Effector CD4-positive, alpha-beta T cell (primary cell): Measurements from ENCODE around the gene AGFG1.
"Not testable (repeated sequence)": the region's sequence is repeated elsewhere in the genome, so short reads cannot be mapped to it uniquely, and the experiment has no call there.

Experiments used
- DNase-seq: peaks from one replicate; pipeline ENCODE4 v3.0.0-alpha.2; 2020

The AGFG1 gene

GRCh38 chr2:227499627-227500300, 27.8 kb downstream of the AGFG1 start:
- no peak for DNase-seq

- no peak for DNase-seq
Observed at GRCh38 chr2:227500301-227500630, 28.3 kb downstream of the AGFG1 start.

- DNase-seq = no peak
Observed at GRCh38 chr2:227503433-227504406, 31.8 kb downstream of the AGFG1 start.

GRCh38 chr2:227504700-227505099, 32.7 kb downstream of the AGFG1 start:
- no peak for DNase-seq

- no peak for DNase-seq
Observed at GRCh38 chr2:227506456-227506855, 34.5 kb downstream of the AGFG1 start.

GRCh38 chr2:227507963-227508362, 36.0 kb downstream of the AGFG1 start:
- DNase-seq = no peak

DNA sequence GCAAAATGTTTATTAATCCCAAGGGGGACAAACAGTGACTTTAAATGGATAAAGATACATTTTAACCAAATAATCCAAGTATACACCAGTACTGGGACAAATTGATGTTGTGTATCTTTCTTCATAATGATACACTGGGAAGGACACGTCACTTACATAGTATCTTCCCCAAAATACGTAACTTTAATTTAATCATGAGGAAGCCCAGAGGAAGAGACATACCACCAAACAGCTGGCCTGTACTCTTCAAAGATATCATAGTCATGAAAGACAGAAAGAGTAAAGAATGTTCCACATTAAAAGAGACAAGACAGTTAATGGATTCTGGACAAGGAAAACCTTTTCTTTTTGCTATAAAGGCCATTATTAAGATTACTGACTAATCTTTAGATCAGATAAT, 37.1 kb downstream of the AGFG1 start:
- no peak for DNase-seq

DNA sequence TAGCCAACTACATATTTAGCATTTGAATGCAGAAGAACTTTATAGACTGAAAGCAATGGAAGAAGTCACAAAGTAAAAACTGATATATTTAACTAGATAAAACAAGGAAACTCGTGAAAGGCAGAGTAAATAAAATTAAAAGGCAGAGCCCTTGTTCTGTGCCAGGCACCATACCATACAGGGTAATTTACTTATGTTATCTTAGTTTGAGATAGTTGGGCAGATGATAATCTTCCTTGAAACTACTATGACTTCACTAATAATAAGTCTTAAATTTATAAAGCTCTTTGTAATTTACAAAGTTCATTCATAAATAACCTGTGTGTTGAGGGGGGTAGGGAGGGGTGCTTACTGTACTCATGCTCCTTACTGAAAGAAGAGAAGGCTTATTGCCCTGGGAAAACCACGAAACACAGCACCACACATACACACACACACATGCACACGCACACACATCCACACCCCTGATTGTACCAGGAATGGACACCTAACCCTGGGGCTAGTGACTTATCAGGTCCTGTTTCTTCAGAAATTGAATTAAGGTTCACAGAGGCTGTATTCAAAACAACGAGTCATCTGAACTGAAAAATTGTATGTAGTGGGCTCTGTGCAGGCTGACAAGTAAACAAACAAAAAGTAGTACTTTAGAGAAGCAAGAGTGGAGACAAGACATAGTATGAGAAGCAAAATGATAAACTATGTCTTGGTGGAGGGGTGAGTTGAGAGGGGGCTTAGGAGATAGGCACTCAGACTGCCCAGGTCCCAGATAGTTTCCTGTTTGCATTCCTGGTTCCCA, 38.1 kb downstream of the AGFG1 start:
- no peak for DNase-seq

DNA sequence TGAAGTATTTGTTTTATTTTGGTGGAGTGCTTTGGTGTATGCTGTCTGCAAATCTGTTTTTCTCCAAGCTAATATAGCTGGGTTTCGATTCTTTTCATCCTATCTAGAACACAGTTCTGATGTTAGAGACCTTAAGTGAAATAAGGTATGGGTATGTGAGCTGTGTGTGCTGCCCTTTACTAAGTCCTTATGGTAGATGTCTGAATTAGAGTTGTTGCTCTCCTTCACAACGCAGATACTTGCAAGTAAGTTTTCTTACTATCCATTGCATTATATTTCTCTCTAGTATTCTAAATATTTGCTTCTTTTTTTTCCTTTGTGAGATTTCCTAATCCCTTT, 38.6 kb downstream of the AGFG1 start:
- DNase-seq = no peak

- DNase-seq = no peak
Observed at GRCh38 chr2:227511239-227511930, 39.4 kb downstream of the AGFG1 start.

- no peak for DNase-seq
Observed at GRCh38 chr2:227511955-227512354, 40.0 kb downstream of the AGFG1 start.

- DNase-seq = no peak
Observed at GRCh38 chr2:227513113-227513512, 41.2 kb downstream of the AGFG1 start.

GRCh38 chr2:227515742-227516141, 43.8 kb downstream of the AGFG1 start:
- DNase-seq = no peak

DNA sequence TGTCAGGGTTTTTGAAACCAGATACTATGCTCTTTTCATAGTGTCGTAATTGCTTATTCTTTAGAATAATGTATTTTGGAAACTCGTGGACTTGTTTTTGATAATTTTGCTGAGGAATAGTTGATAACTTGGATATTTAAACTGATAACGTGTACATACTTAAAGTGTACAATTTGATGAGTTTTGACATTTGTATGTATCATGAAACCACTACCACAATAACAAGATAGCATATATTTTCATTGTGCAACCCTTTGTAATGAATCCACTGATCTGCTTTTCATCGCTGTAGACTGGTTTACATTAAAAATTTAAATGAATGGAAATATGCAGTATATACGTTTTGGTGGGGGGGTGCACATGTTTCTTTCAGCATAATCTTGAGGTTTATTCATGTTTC, 45.8 kb downstream of the AGFG1 start:
- DNase-seq = no peak

DNA sequence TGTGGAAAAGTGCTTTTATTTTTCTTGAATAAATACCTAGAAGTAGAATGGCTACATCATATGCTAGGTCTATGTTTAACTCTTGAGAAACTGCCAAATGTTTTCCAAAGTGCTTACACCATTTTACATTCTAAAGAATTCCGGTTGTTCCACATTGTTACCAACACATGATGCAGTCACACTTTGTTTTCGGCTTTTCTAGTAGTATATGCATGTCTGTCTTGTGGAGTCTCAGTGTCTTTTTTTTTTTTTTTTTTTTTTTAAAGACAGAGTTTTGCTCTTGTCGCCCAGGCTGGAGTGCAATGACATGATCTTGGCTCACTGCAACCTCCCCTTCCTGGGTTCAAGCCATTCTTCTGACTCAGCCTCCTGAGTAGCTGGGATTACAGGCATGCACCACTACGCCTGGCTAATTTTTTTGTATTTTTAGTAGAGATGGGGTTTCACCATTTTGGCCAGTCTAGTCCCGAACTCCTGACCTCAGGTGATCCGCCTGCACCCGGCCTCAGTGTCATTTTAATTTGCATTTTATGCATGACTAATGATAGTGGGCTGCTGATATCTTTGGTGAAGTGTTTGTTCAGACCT, 46.4 kb downstream of the AGFG1 start:
- DNase-seq = not testable (repeated sequence)

- not testable (repeated sequence) for DNase-seq
Observed at GRCh38 chr2:227521178-227521577, 49.2 kb downstream of the AGFG1 start.

DNA sequence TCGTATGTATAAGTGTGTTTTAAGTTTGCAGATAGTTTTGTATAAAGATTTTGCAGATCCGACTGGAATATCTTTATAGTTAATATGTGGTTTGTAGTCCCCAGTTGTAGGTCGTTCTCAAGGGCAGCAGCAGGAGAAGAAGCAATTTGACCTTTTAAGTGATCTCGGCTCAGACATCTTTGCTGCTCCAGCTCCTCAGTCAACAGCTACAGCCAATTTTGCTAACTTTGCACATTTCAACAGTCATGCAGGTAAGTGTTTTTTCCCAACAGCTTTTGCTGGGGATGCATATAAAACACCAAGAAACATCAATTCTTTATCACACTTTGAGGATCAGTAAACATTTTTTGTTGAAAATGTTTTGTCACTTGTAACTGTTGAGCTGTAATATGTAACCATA, 52.7 kb downstream of the AGFG1 start:
- no peak for DNase-seq

GRCh38 chr2:227527351-227527750, 55.4 kb downstream of the AGFG1 start:
- DNase-seq = no peak

DNA sequence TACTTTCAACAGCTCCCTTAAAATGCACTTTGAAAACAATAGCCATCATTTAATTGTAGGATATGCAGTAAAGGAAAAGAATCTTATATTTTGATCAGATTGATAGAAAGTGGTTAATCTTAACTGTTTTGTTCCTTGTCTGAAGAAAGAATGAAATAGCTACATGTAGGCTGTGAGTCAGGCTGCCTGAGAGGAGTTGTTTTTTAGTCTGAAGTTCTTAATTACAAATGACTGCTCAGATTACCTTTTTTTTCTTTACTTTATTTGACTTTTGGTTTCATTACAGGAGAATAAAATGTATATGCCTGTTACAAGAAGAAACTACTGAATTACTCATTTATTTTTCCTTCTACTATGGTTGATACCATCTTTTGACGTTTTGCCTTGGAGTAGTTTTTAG, 56.8 kb downstream of the AGFG1 start:
- no peak for DNase-seq

DNA sequence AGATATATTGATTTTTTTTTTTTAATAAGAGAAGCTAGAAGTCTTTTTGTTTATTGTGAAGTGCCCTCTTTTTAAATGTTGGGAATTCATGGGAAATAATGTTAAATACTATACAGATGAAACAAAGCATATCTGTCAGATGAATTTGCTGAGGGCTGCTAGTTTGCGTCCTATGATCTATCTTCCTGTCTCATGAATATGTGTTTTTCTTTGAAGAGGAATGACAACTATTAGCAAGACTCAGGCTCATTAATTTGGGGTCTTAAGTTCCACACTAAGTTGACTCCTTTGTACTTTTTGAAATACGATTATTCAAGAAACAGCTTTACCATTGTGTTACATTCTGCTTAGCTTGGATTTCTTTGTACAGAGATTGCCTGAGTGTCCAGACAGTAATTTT, 57.9 kb downstream of the AGFG1 start:
- DNase-seq = no peak

DNA sequence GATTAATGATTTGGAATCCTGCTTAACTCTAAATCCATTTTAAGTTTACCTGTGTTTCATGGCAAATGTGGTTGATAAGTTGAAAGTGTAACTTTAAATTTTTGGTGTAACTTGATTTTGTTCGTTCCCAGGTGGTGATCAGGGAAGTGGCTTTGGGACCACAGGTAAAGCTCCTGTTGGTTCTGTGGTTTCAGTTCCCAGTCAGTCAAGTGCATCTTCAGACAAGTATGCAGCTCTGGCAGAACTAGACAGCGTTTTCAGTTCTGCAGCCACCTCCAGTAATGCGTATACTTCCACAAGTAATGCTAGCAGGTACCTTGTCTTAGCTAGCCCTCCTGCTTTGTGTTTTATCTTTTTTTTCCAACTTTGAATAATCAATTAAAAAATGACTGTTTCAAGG, 62.8 kb downstream of the AGFG1 start:
- DNase-seq = no peak

DNA sequence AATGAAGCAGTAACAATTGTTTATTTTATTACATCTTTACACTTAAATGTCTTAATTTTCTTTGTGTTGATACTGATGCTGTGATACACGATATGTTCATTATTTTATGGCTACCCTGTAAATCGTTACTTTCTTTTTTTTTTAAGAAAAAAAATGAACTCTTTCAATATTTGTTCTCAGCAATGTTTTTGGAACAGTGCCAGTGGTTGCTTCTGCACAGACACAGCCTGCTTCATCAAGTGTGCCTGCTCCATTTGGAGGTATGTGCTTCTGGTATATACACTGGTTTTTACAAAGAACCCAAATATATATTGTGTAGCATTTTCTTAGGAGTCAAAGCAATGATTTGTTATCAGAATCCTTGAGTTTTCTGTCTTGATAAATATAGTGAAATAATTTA, 64.5 kb downstream of the AGFG1 start:
- DNase-seq = no peak
